GM12878 (cell line): ENCODE data around the gene YIF1A. TPM values are rescaled to one million over a fixed set of nuclear protein-coding genes. Genes with fewer than 3 reads are reported as not detected.

Source experiments
- BACH1 ChIP-seq: fragments of 450-650 bp; IDR thresholded peaks from 2 replicates; pipeline ENCODE4 v1.6.1; 2017; ENCODE audit warnings: mild to moderate bottlenecking, borderline replicate concordance
- BRCA1 ChIP-seq: IDR thresholded peaks from 2 replicates; pipeline ENCODE4 v1.6.1; 2011; ENCODE audit warnings: low read depth, low read length, improper control_type of control experiment
- CHD1 ChIP-seq: IDR thresholded peaks from 2 replicates; pipeline ENCODE4 v1.6.1; 2012; ENCODE audit warnings: low read depth, low read length, improper control_type of control experiment
- CREB1 ChIP-seq: IDR thresholded peaks from 2 replicates; pipeline ENCODE4 v1.6.1; 2012; ENCODE audit warnings: low read depth, mild to moderate bottlenecking, inconsistent platforms
- EED ChIP-seq: sonication (generic); IDR thresholded peaks from 2 replicates; pipeline ENCODE4 v1.6.1; 2016; ENCODE audit warnings: antibody characterized with exemption, low read depth
- ETV6 ChIP-seq, 2 experiments: fragments of 450-650 bp in 1 of 2; IDR thresholded peaks in 1 of 2; conservative IDR thresholded peaks in 1 of 2; 2 replicates each; pipeline ENCODE4 v1.6.1; 2014; ENCODE audit warnings: antibody characterized with exemption in 1 of 2, borderline replicate concordance in 1 of 2, low read depth in 1 of 2, mild to moderate bottlenecking in 1 of 2, moderate library complexity in 1 of 2
- HCFC1 ChIP-seq: fragments of 150-350 bp; IDR thresholded peaks from 2 replicates; pipeline ENCODE4 v1.6.1; 2014; ENCODE audit warnings: low read length
- IKZF1 ChIP-seq: fragments of 450-650 bp; conservative IDR thresholded peaks from 2 replicates; pipeline ENCODE4 v1.6.1; 2017; ENCODE audit warnings: antibody characterized with exemption, mild to moderate bottlenecking
- IKZF2 ChIP-seq, 2 experiments: fragments of 450-650 bp; IDR thresholded peaks; 2 replicates each; pipeline ENCODE4 v1.6.1; 2017; ENCODE audit warnings: mild to moderate bottlenecking in 2 of 2, moderate library complexity in 2 of 2
- KAT2A ChIP-seq: conservative IDR thresholded peaks from 2 replicates; pipeline ENCODE4 v1.6.1; 2011; ENCODE audit warnings: low read depth, low read length; ENCODE audit not compliant: control insufficient read depth
- KLF5 ChIP-seq: fragments of 450-650 bp; IDR thresholded peaks from 2 replicates; pipeline ENCODE4 v1.6.1; 2014; ENCODE audit warnings: mild to moderate bottlenecking; ENCODE audit not compliant: partially characterized antibody
- MEF2A ChIP-seq: IDR thresholded peaks from 2 replicates; pipeline ENCODE4 v1.6.1; 2011; ENCODE audit warnings: low read depth, mild to moderate bottlenecking, low read length, moderate library complexity; ENCODE audit not compliant: insufficient read depth
- MEF2B ChIP-seq: fragments of 450-650 bp; IDR thresholded peaks from 2 replicates; pipeline ENCODE4 v1.6.1; 2018; ENCODE audit warnings: mild to moderate bottlenecking, moderate library complexity; ENCODE audit not compliant: partially characterized antibody, poor library complexity, severe bottlenecking
- NFIC ChIP-seq: IDR thresholded peaks from 2 replicates; pipeline ENCODE4 v1.6.1; 2012; ENCODE audit warnings: low read depth, mild to moderate bottlenecking, inconsistent platforms, low read length, moderate library complexity
- RBBP5 ChIP-seq: fragments of 200-600 bp; sonication (generic); conservative IDR thresholded peaks from 2 replicates; pipeline ENCODE4 v1.6.1; 2016
- RUNX3 ChIP-seq: IDR thresholded peaks from 2 replicates; pipeline ENCODE4 v1.6.1; 2012; ENCODE audit warnings: low read length, inconsistent platforms
- SMC3 ChIP-seq: IDR thresholded peaks from 2 replicates; pipeline ENCODE4 v1.6.1; 2011; ENCODE audit warnings: low read length, improper control_type of control experiment, borderline replicate concordance
- SPI1 ChIP-seq: IDR thresholded peaks from 2 replicates; pipeline ENCODE4 v1.6.1; 2011; ENCODE audit warnings: low read depth, mild to moderate bottlenecking, low read length, moderate library complexity, borderline replicate concordance; ENCODE audit not compliant: insufficient read depth
- TBL1XR1 ChIP-seq: IDR thresholded peaks from 2 replicates; pipeline ENCODE4 v1.6.1; 2012; ENCODE audit warnings: low read depth, low read length, improper control_type of control experiment
- USF1 ChIP-seq: IDR thresholded peaks from 2 replicates; pipeline ENCODE4 v1.6.1; 2011; ENCODE audit warnings: borderline replicate concordance, low read depth, mild to moderate bottlenecking, moderate library complexity, mixed read lengths, low read length; ENCODE audit not compliant: insufficient read depth; ENCODE audit errors: extremely low read length
- ZBED1 ChIP-seq: IDR thresholded peaks from 2 replicates; pipeline ENCODE4 v1.6.1; 2016; ENCODE audit warnings: borderline replicate concordance
- ZNF24 ChIP-seq: fragments of 450-650 bp; IDR thresholded peaks from 2 replicates; pipeline ENCODE4 v1.6.1; 2017; ENCODE audit warnings: antibody characterized with exemption, mild to moderate bottlenecking
- ZNF384 ChIP-seq: IDR thresholded peaks from 2 replicates; pipeline ENCODE4 v1.6.1; 2012; ENCODE audit warnings: low read depth, mild to moderate bottlenecking, low read length, improper control_type of control experiment, borderline replicate concordance
- polyA plus RNA-seq, 11 experiments: library from polyadenylated mRNA; depleted of rRNA in 4 of 11; unstranded in 6 of 11; stranded (reverse) in 5 of 11; fragments of >200 nt; fragmentation: Nextera tagmentation in 4 of 11; fragmentation: Illumina TruSeq in 1 of 11; extraction: Ambion mirVana in 4 of 11; extraction: Trizol in 1 of 11; gene quantifications; 1 replicate in 1 of 11; 2 replicates in 10 of 11; pipeline versions ENCODE4 v1.2.1 to v1.2.3, GENCODE V29; 2011 to 2016; ENCODE audit warnings: inconsistent platforms in 2 of 11, missing spikeins in 2 of 11, low read depth in 1 of 11
- total RNA-seq, 4 experiments: library from RNA; depleted of rRNA in 3 of 4; stranded (reverse); fragments of >200 nt in 3 of 4; fragmentation: Illumina TruSeq in 1 of 4; extraction: Trizol in 1 of 4; gene quantifications; 2 replicates each; pipeline versions ENCODE4 v1.2.1 to v1.2.3, GENCODE V29; 2013 to 2021
- TF ChIP-seq, protein P1 (sequence below): fragments of 450-650 bp; IDR thresholded peaks from 2 replicates; pipeline ENCODE4 v1.6.1; 2017; ENCODE audit warnings: low read depth, mild to moderate bottlenecking, moderate library complexity
- TF ChIP-seq, protein P2 (sequence below): fragments of 450-650 bp; formaldehyde crosslinking; IDR thresholded peaks from 2 replicates; pipeline ENCODE4 v1.5.0; 2022; ENCODE audit warnings: mild to moderate bottlenecking, missing genetic modification characterization

The YIF1A gene
- total and polyA plus RNA-seq, 10 of the 15 experiments (the other 5 are each of a cell fraction or from before 2014, with no cell fraction given), result 6.6 to 128 (median 71.7) TPM

GRCh38 chr11:66288671-66289547, at the start of gene YIF1A (continued):
- no peak for TF ChIP-seq SMC3
- no peak; the same call in 1 of the 2 replicates for TF ChIP-seq EED
- no peak for TF ChIP-seq CHD1
- TF ChIP-seq ZBED1, result no peak
- TF ChIP-seq, protein P1, sequence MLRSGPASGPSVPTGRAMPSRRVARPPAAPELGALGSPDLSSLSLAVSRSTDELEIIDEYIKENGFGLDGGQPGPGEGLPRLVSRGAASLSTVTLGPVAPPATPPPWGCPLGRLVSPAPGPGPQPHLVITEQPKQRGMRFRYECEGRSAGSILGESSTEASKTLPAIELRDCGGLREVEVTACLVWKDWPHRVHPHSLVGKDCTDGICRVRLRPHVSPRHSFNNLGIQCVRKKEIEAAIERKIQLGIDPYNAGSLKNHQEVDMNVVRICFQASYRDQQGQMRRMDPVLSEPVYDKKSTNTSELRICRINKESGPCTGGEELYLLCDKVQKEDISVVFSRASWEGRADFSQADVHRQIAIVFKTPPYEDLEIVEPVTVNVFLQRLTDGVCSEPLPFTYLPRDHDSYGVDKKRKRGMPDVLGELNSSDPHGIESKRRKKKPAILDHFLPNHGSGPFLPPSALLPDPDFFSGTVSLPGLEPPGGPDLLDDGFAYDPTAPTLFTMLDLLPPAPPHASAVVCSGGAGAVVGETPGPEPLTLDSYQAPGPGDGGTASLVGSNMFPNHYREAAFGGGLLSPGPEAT, result peak; percentile 71; the same call in 1 of the 2 replicates
- TF ChIP-seq, protein P2, sequence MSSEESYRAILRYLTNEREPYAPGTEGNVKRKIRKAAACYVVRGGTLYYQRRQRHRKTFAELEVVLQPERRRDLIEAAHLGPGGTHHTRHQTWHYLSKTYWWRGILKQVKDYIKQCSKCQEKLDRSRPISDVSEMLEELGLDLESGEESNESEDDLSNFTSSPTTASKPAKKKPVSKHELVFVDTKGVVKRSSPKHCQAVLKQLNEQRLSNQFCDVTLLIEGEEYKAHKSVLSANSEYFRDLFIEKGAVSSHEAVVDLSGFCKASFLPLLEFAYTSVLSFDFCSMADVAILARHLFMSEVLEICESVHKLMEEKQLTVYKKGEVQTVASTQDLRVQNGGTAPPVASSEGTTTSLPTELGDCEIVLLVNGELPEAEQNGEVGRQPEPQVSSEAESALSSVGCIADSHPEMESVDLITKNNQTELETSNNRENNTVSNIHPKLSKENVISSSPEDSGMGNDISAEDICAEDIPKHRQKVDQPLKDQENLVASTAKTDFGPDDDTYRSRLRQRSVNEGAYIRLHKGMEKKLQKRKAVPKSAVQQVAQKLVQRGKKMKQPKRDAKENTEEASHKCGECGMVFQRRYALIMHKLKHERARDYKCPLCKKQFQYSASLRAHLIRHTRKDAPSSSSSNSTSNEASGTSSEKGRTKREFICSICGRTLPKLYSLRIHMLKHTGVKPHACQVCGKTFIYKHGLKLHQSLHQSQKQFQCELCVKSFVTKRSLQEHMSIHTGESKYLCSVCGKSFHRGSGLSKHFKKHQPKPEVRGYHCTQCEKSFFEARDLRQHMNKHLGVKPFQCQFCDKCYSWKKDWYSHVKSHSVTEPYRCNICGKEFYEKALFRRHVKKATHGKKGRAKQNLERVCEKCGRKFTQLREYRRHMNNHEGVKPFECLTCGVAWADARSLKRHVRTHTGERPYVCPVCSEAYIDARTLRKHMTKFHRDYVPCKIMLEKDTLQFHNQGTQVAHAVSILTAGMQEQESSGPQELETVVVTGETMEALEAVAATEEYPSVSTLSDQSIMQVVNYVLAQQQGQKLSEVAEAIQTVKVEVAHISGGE (CRISPR knock-in tag), result no peak
- no peak for TF ChIP-seq RUNX3
- TF ChIP-seq NFIC, result no peak
- TF ChIP-seq IKZF2 (IDR thresholded peaks at IDR 0.05), result peak in 1 of 2 experiments; percentile 63; a peak in 2 of 4 replicates
- TF ChIP-seq MEF2A, result no peak
- TF ChIP-seq BRCA1, result no peak
- TF ChIP-seq ZNF24, result no peak
- TF ChIP-seq ZNF384, result no peak
- TF ChIP-seq CREB1, result peak; percentile 92
- peak; percentile 14 for TF ChIP-seq HCFC1
- no peak for TF ChIP-seq ETV6 (conservative IDR thresholded peaks at IDR 0.05 in 1 of 2, IDR thresholded peaks at IDR 0.05 in 1 of 2; ENCODE audit: borderline replicate concordance in 1 of 2, low read depth in 1 of 2)
- no peak for TF ChIP-seq TBL1XR1
- TF ChIP-seq RBBP5, result no peak
- TF ChIP-seq IKZF1, result peak; percentile 46
- peak; percentile 96 for TF ChIP-seq BACH1
- TF ChIP-seq MEF2B, result no peak
- no peak for TF ChIP-seq SPI1
- no peak for TF ChIP-seq KAT2A
- TF ChIP-seq KLF5, result no peak
- peak; percentile 10 for TF ChIP-seq USF1
